Activated naive CD4-positive, alpha-beta T cell treated with Interleukin-2 at 50 U/mL for 16 hours (primary cell): ENCODE data around the gene VASP.

Experiments used
- DNase-seq: peaks from one replicate; pipeline ENCODE4 v3.0.0-alpha.2; 2020

Gene VASP

GRCh38 chr19:45517238-45517637 lies 10.0 kb downstream of the VASP start:
- no peak for DNase-seq

GRCh38 chr19:45517641-45518468 lies 10.6 kb downstream of the VASP start:
- no peak for DNase-seq

GRCh38 chr19:45518469-45518826 lies 11.2 kb downstream of the VASP start:
- no peak for DNase-seq

GRCh38 chr19:45522010-45522941 lies 15.0 kb downstream of the VASP start:
- no peak for DNase-seq

- peak; percentile 74 for DNase-seq
Measured at GRCh38 chr19:45523642-45524256, 16.5 kb downstream of the VASP start.

- DNase-seq, result no peak
Measured at GRCh38 chr19:45524575-45525129, 17.4 kb downstream of the VASP start.

GRCh38 chr19:45526143-45526542 lies 18.9 kb downstream of the VASP start:
- no peak for DNase-seq

- DNase-seq, result no peak
Measured at GRCh38 chr19:45526971-45527370, 19.7 kb downstream of the VASP start.

GRCh38 chr19:45527731-45528130 lies 20.5 kb downstream of the VASP start:
- DNase-seq, result no peak

- DNase-seq, result no peak
Measured at GRCh38 chr19:45528149-45528743, 21.0 kb downstream of the VASP start.

- DNase-seq, result no peak
Measured at GRCh38 chr19:45528744-45529419, 21.6 kb downstream of the VASP start.

GRCh38 chr19:45529420-45529785 lies 22.1 kb downstream of the VASP start:
- DNase-seq, result no peak

- DNase-seq, result no peak
Measured at GRCh38 chr19:45531349-45531748, 24.1 kb downstream of the VASP start.

- no peak for DNase-seq
Measured at GRCh38 chr19:45539459-45539858, 32.2 kb downstream of the VASP start.

GRCh38 chr19:45542234-45542668 lies 35.0 kb downstream of the VASP start:
- no peak for DNase-seq

- DNase-seq, result no peak
Measured at GRCh38 chr19:45547211-45547770, 40.0 kb downstream of the VASP start.

- no peak for DNase-seq
Measured at GRCh38 chr19:45547965-45548609, 40.8 kb downstream of the VASP start.

GRCh38 chr19:45553464-45553863 lies 46.2 kb downstream of the VASP start:
- DNase-seq, result no peak

- DNase-seq, result no peak
Measured at GRCh38 chr19:45554481-45554880, 47.2 kb downstream of the VASP start.

- DNase-seq, result no peak
Measured at GRCh38 chr19:45556835-45557234, 49.6 kb downstream of the VASP start.

GRCh38 chr19:45558399-45558878 lies 51.2 kb downstream of the VASP start:
- DNase-seq, result peak; percentile 59
